HUES48 (cell line): ENCODE measurements around the gene C10orf143.
"Not testable (repeated sequence)": the region's sequence is repeated elsewhere in the genome, so short reads cannot be mapped to it uniquely, and the experiment has no call there.

Experiments used
- H3K27ac ChIP-seq: one replicate; pipeline ENCODE4 v1.7.0; 2013; ENCODE audit warnings: low read depth, low read length, inconsistent platforms
- H3K27me3 ChIP-seq: 2 replicates; pipeline ENCODE4 v1.6.1; 2013; ENCODE audit warnings: mild to moderate bottlenecking, low read length; ENCODE audit not compliant: control insufficient read depth, insufficient read depth
- H3K36me3 ChIP-seq: 2 replicates; pipeline ENCODE4 v1.6.1; 2013; ENCODE audit warnings: low read length; ENCODE audit not compliant: control insufficient read depth, insufficient read depth
- H3K4me1 ChIP-seq: 2 replicates; pipeline ENCODE4 v1.6.1; 2013; ENCODE audit warnings: mild to moderate bottlenecking, low read length; ENCODE audit not compliant: control insufficient read depth, insufficient read depth
- H3K4me3 ChIP-seq: 2 replicates; pipeline ENCODE4 v1.5.1; 2013; ENCODE audit warnings: mild to moderate bottlenecking, low read depth, low read length
- H3K9ac ChIP-seq: 2 replicates; pipeline ENCODE4 v1.6.1; 2013; ENCODE audit warnings: mild to moderate bottlenecking, low read depth, low read length, moderate library complexity
- H3K9me3 ChIP-seq: 2 replicates; pipeline ENCODE4 v1.6.1; 2013; ENCODE audit warnings: low read length; ENCODE audit not compliant: control insufficient read depth, insufficient read depth

C10orf143 gene

DNA sequence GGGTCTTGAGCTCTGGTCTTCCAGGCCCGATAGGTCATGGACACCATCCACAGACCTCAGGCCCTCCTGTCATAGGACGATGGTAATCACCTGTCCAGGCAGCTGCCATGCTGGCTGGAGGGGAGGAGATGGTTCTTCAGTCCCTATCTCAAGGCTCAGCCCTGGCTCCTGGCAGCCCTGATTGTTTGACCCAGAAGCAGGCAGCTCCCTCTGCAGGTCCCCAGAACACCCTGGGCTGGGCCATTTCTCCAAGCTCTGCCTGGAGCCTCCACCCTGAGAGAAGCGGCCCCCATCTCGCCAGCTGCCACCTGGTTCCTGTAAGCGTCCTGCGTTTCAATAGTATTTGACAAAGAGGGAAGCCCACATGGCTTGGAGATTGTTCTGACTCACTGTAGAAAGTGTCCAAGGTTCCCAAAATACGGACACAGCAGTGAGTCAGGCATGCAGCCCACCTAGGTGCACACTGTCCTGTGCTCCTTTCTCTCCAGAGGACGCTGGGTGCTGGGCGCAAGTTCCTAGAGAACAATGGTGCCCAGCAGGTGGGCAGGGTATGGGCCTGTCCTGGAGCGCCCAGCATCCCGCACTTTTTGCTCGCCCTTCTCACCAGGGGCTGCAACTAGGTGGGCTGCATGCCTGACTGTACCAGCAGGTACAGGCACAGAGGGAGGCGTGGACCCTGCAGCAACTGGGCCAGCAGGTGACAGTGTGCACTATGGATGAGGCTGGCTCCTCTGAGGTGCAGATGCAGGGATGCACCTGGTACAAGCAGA lies 74.1 kb downstream of the C10orf143 start:
- Histone ChIP-seq H3K9ac (no peak overlapping the region), H3K4me1 (no peaks in the 10 kb centered on the region), H3K27me3 (no peaks in the 10 kb centered on the region), H3K36me3 (no peaks in the 10 kb centered on the region), H3K4me3 (no peak overlapping the region), H3K9me3 (no peaks in the 10 kb centered on the region), H3K27ac (no peak overlapping the region)

DNA sequence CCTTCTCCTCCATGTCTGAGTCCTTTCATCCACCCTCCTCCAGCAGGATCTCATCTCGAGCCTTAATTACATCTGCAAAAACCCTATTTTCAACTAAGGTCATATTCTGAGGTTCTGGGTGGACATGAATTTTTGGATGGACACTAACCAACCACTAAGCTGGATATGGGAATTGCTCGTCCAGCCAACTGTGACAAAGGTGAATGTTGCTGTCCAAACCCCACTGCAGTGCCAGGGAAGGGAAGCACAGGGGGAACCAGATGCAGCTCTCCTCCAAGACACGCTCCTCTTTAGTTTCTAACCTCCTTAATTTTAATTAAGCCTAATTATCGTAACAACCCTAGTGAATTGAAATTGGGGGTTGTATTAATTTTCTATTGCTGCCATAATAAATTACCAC lies 81.4 kb downstream of the C10orf143 start:
- Histone ChIP-seq H3K27me3 (no peaks in the 10 kb centered on the region), H3K4me3 (no peak overlapping the region), H3K9ac (no peak overlapping the region), H3K27ac (no peak overlapping the region), H3K36me3 (no peaks in the 10 kb centered on the region), H3K4me1 (no peaks in the 10 kb centered on the region), H3K9me3 (no peaks in the 10 kb centered on the region)

DNA sequence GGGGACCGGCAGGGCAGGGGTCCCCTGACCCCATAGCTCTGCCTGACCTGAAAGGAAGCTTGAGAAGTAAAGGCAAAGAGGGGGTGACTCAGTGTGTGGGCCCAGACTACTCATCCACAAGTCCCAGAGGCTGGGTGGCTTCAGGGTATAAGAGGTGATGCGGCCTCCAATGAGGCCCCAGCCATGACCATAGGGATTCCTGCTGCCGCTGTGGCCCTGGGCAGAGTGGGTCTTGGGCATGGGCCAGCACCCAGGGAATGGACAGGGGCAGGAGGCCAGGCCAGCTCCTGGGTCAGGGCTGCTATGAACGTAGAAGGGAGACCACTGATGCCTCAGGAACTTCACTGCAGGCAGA lies 82.2 kb downstream of the C10orf143 start:
- H3K4me1 ChIP-seq, result no peaks in the 10 kb centered on the region
- no peaks in the 10 kb centered on the region for H3K9me3 ChIP-seq
- no peak overlapping the region for H3K27ac ChIP-seq
- no peaks in the 10 kb centered on the region for H3K36me3 ChIP-seq
- no peaks in the 10 kb centered on the region for H3K27me3 ChIP-seq
- H3K4me3 ChIP-seq, result no peak overlapping the region
- no peak overlapping the region for H3K9ac ChIP-seq

DNA sequence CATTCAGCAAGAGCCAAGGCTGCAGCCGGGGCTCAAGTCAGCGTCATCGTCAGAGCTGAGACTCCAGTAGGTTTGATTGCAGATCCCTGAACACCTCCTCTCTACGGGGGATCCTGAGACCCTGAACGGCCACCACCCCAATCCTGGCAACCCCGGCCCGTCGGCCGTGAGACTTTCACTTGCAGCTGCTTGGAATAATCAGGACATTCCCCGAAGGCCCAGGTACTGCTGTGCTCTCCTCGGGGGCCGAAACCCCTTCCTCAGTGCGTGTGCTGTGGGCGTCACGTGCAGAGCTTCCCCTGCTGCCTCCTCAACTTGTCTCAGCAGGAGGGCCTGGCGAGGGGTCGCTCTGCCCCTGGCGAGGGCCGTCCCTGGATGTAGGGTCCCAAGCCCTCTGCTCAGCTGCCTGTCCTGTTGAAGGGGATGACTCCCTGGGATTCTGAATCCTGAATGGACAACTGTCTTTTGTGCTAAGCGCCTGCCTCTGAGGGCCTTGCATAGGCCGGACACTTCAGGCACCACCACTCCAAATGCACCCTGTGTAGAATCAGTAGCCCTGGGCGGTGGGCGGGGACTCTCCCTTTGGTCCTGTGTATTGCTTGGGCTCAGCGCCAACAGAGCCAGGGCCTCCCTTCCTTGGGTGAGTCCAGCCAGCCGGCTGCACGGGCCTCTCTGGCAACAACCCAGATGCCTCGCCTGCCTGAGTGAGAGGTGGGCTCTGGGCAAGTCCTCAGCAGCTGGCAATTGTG lies 82.7 kb downstream of the C10orf143 start:
- Histone ChIP-seq H3K9me3 (no peaks in the 10 kb centered on the region), H3K9ac (no peak overlapping the region), H3K27me3 (no peaks in the 10 kb centered on the region), H3K4me3 (no peak overlapping the region), H3K27ac (no peak overlapping the region), H3K36me3 (no peaks in the 10 kb centered on the region), H3K4me1 (no peaks in the 10 kb centered on the region)

DNA sequence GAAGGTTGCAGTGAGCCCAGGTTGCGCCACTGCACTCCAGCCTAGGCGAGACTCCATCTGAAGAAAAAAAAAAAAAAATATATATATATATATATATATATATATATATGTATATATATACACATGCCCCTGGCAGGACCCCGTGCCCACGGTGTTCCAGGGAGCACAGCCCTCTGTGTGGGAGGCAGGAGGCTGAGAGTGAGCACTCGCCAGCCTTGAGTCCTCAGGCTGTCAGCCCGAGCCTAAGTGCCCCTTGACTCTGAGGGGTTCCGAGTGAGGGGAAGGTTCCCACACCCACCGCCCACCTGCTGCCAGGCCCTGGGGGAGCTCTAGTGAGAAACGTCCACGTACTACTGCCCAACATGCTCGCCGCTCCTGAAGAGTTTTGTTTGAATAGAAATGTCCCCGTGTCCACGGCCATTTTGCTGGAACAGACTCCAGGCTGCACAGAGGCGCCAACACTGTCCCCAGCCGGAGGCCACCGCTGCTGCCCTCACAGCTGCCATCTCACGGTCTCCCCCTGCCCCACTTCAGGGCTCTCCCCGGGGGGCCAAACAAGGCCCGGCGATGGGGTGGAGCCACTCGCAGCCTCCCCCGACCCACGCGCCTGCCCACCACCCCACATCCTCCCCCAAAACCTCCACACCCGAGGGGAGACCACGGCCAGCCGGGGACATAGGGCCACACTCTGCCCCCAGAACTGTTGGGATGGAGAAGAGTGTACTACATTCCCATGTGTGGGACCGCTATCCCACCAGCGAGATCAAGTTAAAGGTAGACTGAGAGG lies 83.8 kb downstream of the C10orf143 start:
- Histone ChIP-seq H3K27ac (no peak overlapping the region), H3K9ac (no peak overlapping the region), H3K4me1 (no peaks in the 10 kb centered on the region), H3K4me3 (no peak overlapping the region), H3K9me3 (no peaks in the 10 kb centered on the region), H3K36me3 (no peaks in the 10 kb centered on the region), H3K27me3 (no peaks in the 10 kb centered on the region)

DNA sequence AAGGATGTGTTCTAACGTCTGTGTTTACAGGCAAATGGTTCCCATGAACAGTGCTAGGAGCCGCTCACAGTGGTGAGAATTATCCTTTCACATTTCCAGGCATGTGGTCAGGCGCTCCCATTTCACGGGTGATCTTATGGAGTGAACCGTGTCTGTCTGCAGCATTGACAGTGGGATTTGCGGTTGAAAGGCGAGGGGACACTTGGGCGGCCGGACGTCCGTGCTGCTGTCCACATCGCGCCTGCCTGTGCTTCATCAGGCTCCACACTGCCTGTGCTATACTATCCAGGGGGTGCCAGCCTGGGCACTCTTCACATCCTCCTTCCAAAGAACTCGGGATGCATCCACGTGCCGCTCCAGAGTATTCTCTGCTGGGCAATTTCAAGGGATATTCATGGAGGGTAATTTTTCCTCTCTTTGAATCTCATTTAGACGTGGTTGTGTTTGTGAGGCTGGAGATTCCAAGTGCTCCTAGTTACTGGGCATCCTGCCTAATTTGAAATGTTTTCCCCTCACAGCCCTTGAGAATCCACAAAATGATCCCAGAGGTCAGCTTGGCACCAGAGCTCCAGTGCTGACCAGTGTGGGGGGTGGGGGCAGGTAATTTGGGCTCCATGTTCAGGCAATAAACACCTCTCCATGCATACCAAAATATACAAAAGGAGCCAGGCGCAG lies 84.7 kb downstream of the C10orf143 start:
- Histone ChIP-seq H3K27me3 (no peaks in the 10 kb centered on the region), H3K36me3 (no peaks in the 10 kb centered on the region), H3K9me3 (no peaks in the 10 kb centered on the region), H3K4me3 (no peak overlapping the region), H3K9ac (no peak overlapping the region), H3K4me1 (no peaks in the 10 kb centered on the region), H3K27ac (no peak overlapping the region)

DNA sequence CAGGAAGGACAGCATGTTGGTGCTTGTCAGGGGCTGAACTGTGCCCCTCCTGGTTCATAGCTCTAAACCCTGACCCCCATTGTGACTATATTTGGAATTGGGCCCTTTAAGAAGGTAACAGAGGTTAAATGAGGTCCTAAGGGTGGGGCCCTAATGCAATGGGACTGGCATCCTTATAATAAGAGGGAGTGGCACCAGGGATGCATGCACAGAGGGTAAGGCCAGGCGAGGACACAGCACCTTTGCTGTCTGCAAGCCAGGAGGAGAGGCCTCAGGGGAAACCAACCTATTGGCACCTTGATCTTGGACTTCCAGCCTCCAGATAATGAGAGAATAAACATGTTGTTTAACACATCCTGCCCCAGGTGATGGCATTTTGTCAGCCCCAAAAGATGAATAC lies 85.3 kb downstream of the C10orf143 start:
- Histone ChIP-seq H3K9me3 (no peaks in the 10 kb centered on the region), H3K4me1 (no peaks in the 10 kb centered on the region), H3K9ac (no peak overlapping the region), H3K27me3 (no peaks in the 10 kb centered on the region), H3K27ac (no peak overlapping the region), H3K4me3 (no peak overlapping the region), H3K36me3 (no peaks in the 10 kb centered on the region)

DNA sequence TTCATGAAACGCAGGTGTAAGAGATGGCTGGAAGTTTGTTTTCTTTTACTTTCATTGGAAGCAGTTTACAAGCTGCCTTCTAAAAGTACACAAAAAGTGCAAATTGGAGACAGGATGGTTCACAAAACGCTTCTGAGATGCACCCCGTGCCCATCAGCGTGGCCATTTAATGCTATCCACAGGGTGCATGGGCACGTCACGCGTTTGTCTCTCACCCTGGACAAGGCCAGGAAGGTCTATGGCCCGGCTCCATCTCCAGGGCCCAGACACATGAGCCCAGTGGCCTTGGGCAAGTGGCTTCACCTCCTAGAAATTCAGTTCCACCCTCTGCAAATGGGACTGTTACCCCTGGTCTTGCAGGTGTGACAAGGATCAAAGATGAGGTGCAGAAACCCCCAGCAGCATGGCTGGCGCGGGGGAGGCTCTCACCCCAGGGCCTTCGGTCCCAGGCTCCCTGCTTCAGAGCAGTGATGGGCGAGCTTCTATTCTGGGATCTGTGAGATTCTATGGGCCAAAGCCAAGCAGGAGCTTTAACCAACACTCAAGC lies 85.8 kb downstream of the C10orf143 start:
- Histone ChIP-seq H3K36me3 (no peaks in the 10 kb centered on the region), H3K27ac (no peak overlapping the region), H3K4me3 (no peak overlapping the region), H3K27me3 (no peaks in the 10 kb centered on the region), H3K9ac (no peak overlapping the region), H3K4me1 (no peaks in the 10 kb centered on the region), H3K9me3 (no peaks in the 10 kb centered on the region)

DNA sequence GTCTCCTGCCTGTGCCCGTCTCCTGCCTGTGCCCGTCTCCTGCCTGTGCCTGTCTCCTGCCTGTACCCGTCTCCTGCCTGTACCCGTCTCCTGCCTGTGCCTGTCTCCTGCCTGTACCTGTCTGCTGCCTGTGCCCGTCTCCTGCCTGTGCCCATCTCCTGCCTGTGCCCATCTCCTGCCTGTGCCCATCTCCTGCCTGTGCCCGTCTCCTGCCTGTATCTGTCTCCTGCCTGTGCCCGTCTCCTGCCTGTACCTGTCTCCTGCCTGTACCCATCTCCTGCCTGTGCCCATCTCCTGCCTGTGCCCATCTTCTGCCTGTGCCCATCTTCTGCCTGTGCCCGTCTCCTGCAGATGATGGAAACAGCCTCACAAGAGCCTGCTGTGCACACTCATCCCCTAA lies 86.3 kb downstream of the C10orf143 start:
- not testable (repeated sequence) for H3K4me3 ChIP-seq, H3K4me1 ChIP-seq, H3K27me3 ChIP-seq, H3K36me3 ChIP-seq, H3K9me3 ChIP-seq, H3K9ac ChIP-seq, H3K27ac ChIP-seq

DNA sequence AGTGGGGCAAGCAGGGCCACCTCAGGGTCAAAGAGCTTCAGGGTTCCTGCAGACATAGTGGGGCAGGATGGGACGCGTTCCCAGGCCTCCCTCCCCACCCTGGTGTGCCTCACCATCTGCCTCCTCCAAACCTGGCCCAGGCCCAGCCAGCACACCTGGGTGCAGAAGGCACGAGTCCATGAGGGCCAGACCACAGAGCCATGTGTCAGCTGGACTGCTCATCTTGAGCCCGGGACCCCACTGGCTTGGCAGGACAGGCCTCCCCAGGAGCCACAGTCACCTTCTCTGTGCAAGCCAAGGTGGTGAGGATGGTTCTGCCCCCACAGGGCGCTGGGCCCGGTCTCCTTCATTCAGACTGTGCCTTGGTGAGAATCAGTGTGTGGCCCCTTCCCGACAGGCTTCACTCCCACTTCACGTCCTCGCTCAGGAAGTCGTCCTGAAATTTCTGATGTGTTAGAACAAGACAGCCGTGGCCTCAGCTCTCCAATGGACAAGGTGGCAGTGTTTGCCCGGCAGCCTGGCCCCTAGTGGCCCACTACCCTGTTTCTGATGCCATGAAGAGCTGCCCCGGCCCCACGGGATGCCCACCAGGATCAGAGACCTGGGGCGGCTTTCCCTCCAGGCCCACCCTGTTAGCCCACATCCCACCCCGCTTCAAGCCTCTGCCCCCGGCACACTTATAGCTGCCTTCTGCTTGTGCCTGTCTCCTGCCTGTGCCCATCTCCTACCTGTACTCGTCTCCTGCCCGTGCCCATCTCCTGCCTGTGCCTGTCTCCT lies 87.0 kb downstream of the C10orf143 start:
- Histone ChIP-seq H3K27ac (no peak overlapping the region), H3K9me3 (no peaks in the 10 kb centered on the region), H3K36me3 (no peaks in the 10 kb centered on the region), H3K9ac (no peak overlapping the region), H3K4me1 (no peaks in the 10 kb centered on the region), H3K27me3 (no peaks in the 10 kb centered on the region), H3K4me3 (no peak overlapping the region)
